ENCODE measurements around the gene TMEM74B. TPM values are rescaled to one million over a fixed set of nuclear protein-coding genes. Genes with fewer than 3 reads are reported as not detected.

Gene TMEM74B
- total and polyA plus RNA-seq, 9 of the 15 experiments (the other 6 are each of a cell fraction or from before 2014, with no cell fraction given) = 0.24 to 19.0 (median 7.5) TPM

- 0% methylated on average over 3 of the region's 3 CpGs for WGBS (ENCODE audit: insufficient coverage, low coverage, missing lambda C conversion rate)
- no peaks in the 10 kb centered on the region for H4K20me1 ChIP-seq (replicated peaks; ENCODE audit: control insufficient read depth, insufficient read depth, low read length)
- H3K9ac ChIP-seq (ENCODE audit: insufficient read depth in 1 of 2, low read depth in 2 of 2, low read length in 2 of 2) = no peak overlapping the region; a peak in 1 of 4 replicates
- no peaks in the 10 kb centered on the region for H3K9me3 ChIP-seq (replicated peaks; ENCODE audit: control insufficient read depth, insufficient read depth, low read depth, low read length)
- peaks cover 4% of the 10 kb centered on the region for H3K9me1 ChIP-seq (ENCODE audit: control insufficient read depth, insufficient read depth, low read length)
- ATAC-seq (peak; percentile 46), FAIRE-seq (peak; percentile 94), DNase-seq (ENCODE audit: extremely low read depth in 1 of 4, low spot score in 3 of 4) (peak in 3 of 4 experiments; percentile 22 to 70 (median 52))
- peak overlapping the region; percentile 43; the same call in 1 of the 2 replicates for H2AFZ ChIP-seq (ENCODE audit: low read depth, low read length)
- H3K4me1 ChIP-seq (replicated peaks in 1 of 2; ENCODE audit: control insufficient read depth in 2 of 2, insufficient read depth in 2 of 2, low read length in 2 of 2) = peaks cover 47 to 48% of the 10 kb centered on the region in 2 experiments
- intact Hi-C loops (cut with micrococcal nuclease) (no loop called here), in situ Hi-C loops (cut with MboI) (loop anchor here (10.0 kb wide), 1 partner anchor 376 kb away; no protein-coding TSS in a partner anchor)
- H3K27ac ChIP-seq (ENCODE audit: extremely low read depth, low read depth, low read length) = no peak overlapping the region; the same call in 2 of the 3 replicates
- H3K4me3 ChIP-seq = no peak overlapping the region
- H3K36me3 ChIP-seq (ENCODE audit: control insufficient read depth, insufficient read depth, low read length) = no peaks in the 10 kb centered on the region
- ChIA-PET CTCF (ENCODE audit: low intra/inter-chr PET ratio) (no interaction called here), POLR2A (interaction anchor here (0.8 kb wide), 1 partner anchor 20 kb away, joined by 3 read pairs; no protein-coding TSS in a partner anchor)
- H3K79me2 ChIP-seq (ENCODE audit: control insufficient read depth, insufficient read depth, low read length) = no peaks in the 10 kb centered on the region; the same call in 2 of the 3 replicates
- no TSS peak for BruUV-seq (replicated peaks)
- peak overlapping the region; percentile 42; the same call in 1 of the 2 replicates for H3K4me2 ChIP-seq (ENCODE audit: insufficient read depth, low read length)
- H3K27me3 ChIP-seq (ENCODE audit: control insufficient read depth in 2 of 2, insufficient read depth in 2 of 2, low read length in 2 of 2) = no peaks in the 10 kb centered on the region
- TF ChIP-seq, protein P1, sequence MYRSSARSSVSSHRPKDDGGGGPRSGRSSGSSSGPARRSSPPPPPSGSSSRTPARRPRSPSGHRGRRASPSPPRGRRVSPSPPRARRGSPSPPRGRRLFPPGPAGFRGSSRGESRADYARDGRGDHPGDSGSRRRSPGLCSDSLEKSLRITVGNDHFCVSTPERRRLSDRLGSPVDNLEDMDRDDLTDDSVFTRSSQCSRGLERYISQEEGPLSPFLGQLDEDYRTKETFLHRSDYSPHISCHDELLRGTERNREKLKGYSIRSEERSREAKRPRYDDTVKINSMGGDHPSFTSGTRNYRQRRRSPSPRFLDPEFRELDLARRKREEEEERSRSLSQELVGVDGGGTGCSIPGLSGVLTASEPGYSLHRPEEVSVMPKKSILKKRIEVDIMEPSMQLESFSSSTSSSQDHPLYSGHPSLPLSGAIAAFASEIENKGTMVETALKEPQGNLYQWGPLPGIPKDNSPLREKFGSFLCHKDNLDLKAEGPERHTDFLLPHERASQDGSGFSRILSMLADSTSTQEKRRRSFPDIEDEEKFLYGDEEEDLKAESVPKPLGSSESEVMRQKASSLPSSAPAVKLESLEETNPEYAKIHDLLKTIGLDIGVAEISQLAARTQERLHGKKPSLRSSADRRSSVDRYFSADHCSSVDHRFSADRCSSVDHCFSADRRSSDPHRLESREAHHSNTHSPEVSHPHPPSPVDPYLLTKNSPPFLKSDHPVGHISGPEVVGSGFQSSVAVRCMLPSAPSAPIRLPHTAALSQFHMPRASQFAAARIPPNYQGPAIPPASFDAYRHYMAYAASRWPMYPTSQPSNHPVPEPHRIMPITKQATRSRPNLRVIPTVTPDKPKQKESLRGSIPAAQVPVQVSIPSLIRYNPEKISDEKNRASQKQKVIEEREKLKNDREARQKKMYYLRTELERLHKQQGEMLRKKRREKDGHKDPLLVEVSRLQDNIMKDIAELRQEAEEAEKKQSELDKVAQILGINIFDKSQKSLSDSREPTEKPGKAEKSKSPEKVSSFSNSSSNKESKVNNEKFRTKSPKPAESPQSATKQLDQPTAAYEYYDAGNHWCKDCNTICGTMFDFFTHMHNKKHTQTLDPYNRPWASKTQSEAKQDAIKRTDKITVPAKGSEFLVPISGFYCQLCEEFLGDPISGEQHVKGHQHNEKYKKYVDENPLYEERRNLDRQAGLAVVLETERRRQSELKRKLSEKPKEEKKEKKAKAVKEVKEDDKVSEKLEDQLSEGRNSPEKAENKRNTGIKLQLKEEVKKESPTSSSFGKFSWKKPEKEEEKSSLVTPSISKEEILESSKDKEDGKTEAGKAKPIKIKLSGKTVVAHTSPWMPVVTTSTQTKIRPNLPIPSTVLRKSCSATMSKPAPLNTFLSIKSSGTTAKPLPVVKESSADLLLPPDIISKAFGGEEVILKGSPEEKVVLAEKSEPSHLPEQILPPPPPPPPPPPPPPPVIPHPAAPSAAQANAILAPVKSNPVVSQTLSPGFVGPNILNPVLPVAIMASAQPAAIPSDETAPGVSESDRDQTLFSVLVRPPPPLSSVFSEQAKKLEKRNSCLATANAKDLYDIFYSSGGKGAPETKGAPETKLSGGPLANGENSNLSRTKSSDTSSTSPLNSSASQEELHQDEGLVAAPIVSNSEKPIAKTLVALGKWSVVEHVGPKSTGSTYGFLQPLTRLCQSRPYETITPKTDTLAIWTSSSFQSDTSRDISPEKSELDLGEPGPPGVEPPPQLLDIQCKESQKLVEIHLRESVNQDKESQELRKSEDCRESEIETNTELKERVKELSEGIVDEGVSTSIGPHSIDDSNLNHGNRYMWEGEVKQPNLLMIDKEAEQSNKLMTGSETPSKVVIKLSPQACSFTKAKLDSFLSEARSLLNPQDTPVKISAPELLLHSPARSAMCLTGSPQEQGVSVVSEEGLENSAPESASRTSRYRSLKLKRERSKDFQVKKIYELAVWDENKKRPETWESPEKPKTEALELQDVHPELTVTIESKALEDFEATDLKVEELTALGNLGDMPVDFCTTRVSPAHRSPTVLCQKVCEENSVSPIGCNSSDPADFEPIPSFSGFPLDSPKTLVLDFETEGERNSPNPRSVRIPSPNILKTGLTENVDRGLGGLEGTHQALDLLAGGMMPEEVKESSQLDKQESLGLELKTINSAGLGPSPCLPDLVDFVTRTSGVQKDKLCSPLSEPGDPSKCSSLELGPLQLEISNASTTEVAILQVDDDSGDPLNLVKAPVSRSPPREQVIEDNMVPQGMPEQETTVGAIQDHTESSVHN (IDR thresholded peaks at IDR 0.05; ENCODE audit: borderline replicate concordance in 1 of 2, low read depth in 1 of 2) = no peak
- TF ChIP-seq ZBTB33 (CRISPR knock-in tag; IDR thresholded peaks at IDR 0.05) = no peak
- peak; percentile 92 for TF ChIP-seq CBFA2T3 (IDR thresholded peaks at IDR 0.05)
- TF ChIP-seq TRIM24 (IDR thresholded peaks at IDR 0.05) = peak in 1 of 2 experiments; percentile 37; a peak in 1 of 4 replicates
- no peak for TF ChIP-seq NR0B1 (IDR thresholded peaks at IDR 0.05; ENCODE audit: partially characterized antibody)
- TF ChIP-seq NFYB (IDR thresholded peaks at IDR 0.05; ENCODE audit: extremely low read depth, insufficient read length) = no peak
- TF ChIP-seq RCOR1 (IDR thresholded peaks at IDR 0.05; ENCODE audit: borderline replicate concordance in 1 of 2, low read depth in 2 of 2, low read length in 2 of 2) = peak in 1 of 2 experiments; percentile 45; a peak in 1 of 4 replicates
- peak; percentile 50; the same call in 1 of the 2 replicates for TF ChIP-seq GATA2 (CRISPR knock-in tag; IDR thresholded peaks at IDR 0.05)
These were observed 6.1 kb upstream of the TMEM74B start for GRCh38 chr20:1190847-1191246.

All from K562 (cell line).